ENCODE results near the gene BCOR. TPM values are rescaled to one million over a fixed set of nuclear protein-coding genes. Genes with fewer than 3 reads are reported as not detected.

Gene BCOR
- total RNA-seq, 4 donors from 2014 or later = 12.8 to 28.8 (median 18.6) TPM

- ATAC-seq (ENCODE audit: low FRiP score) (no peak), DNase-seq (ENCODE audit: low spot score) (no peak)
- TF ChIP-seq, protein P1, sequence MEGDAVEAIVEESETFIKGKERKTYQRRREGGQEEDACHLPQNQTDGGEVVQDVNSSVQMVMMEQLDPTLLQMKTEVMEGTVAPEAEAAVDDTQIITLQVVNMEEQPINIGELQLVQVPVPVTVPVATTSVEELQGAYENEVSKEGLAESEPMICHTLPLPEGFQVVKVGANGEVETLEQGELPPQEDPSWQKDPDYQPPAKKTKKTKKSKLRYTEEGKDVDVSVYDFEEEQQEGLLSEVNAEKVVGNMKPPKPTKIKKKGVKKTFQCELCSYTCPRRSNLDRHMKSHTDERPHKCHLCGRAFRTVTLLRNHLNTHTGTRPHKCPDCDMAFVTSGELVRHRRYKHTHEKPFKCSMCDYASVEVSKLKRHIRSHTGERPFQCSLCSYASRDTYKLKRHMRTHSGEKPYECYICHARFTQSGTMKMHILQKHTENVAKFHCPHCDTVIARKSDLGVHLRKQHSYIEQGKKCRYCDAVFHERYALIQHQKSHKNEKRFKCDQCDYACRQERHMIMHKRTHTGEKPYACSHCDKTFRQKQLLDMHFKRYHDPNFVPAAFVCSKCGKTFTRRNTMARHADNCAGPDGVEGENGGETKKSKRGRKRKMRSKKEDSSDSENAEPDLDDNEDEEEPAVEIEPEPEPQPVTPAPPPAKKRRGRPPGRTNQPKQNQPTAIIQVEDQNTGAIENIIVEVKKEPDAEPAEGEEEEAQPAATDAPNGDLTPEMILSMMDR (IDR thresholded peaks at IDR 0.05) = no peak
Measured at GRCh38 chrX:40143987-40144386, 46.2 kb upstream of the BCOR start.

DNA sequence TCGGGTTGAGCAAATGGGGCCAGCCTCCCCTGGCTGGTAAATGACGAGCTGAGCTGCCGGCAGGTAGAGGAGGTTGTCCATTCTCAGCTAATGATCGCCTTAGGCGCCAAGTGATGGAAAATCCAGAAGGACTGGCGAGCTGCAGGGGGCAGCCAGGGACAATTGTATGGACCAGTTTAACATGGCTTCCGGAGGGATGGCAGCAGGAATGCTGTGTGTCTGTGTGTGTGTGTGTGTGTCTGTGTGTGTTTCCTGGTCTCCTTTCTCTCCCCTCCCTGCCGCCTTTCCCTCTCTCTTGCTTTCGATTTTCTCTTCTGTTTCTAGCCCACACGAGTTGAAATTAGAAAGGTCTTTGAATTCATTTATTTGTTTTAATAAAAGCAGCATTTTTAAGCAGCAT is 45.2 kb upstream of the BCOR start:
- ATAC-seq (ENCODE audit: low FRiP score) (no peak), DNase-seq (ENCODE audit: low spot score) (no peak)

GRCh38 chrX:40142417-40142816 is 44.7 kb upstream of the BCOR start:
- no peak for ATAC-seq (ENCODE audit: low FRiP score)
- TF ChIP-seq, protein P1 (IDR thresholded peaks at IDR 0.05) = no peak
- no peak for DNase-seq (ENCODE audit: low spot score)

More for the DNA sequence above, 45.2 kb upstream of the BCOR start:
- TF ChIP-seq, protein P1 (IDR thresholded peaks at IDR 0.05) = no peak

GRCh38 chrX:40140706-40141499 is 43.1 kb upstream of the BCOR start:
- no peak for DNase-seq (ENCODE audit: low spot score)
- TF ChIP-seq, protein P1 (IDR thresholded peaks at IDR 0.05) = no peak

DNA sequence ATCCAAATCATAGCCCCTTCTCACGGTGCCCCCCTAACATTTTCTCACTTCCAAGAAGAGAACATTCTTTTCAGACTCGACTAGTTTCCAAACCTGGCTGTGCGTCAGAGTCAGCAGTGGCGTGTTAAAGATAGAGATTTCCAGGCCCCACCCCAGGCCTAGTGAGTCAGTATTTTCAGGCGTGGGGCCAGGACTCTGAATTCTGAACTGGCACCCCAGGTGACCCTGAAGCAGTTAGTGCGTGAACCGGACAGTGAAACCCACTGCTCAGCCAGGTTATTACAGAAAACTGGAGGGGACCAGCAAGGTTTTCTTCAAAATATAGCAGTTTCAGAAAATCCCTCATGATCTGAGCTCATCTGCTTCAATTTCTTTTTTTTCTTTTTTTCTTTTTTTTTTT is 35.0 kb upstream of the BCOR start:
- TF ChIP-seq, protein P1 (IDR thresholded peaks at IDR 0.05) = no peak
- no peak for DNase-seq (ENCODE audit: low spot score)
- peak; percentile 77 for ATAC-seq (ENCODE audit: low FRiP score)

More at GRCh38 chrX:40140706-40141499, 43.1 kb upstream of the BCOR start:
- peak; percentile 80 for ATAC-seq (ENCODE audit: low FRiP score)

DNA sequence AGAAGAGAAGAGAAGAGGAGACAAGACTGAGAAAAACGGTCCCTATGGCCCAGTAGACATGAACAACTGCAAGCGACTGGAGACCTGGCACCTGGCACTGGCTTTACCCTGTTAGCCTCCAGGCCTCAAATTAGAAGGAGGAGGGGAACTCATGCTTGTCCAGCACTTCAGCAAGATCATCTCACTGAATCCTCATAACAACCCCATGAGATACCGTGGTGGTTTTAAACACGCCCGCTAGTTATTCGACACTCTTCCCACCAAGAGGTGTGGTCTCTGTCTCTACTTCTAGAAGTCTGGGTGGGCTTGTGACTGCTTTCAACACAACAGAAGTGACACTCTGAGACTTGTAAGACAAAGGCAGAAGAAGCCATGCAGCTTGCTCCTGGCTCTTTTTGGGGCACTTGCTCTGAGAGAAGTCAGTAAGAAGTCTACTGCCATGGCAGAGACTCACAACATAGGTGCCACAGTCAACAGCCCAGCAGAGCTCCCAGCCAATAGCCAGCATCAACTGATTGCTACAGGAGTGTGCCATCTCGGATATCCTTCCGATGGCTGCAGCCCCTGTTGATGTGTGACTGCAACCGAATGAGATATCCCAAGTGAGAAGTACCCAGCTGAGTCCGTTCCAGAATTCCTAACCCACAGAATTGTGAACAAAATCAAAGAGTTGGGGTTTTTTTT is 34.0 kb upstream of the BCOR start:
- ATAC-seq (ENCODE audit: low FRiP score) (no peak), DNase-seq (ENCODE audit: low spot score) (no peak)
- TF ChIP-seq, protein P1 (IDR thresholded peaks at IDR 0.05) = no peak
